NCI-H1436 (cell line): ENCODE results near the gene FRMD4B.
A peak's percentile ranks its signal among the peaks of the same experiment; 100 is the strongest.

Source experiments
- DNase-seq: peaks from one replicate; lab custom pipeline; 2025; lab: John Stamatoyannopoulos, UW

The FRMD4B gene

DNA sequence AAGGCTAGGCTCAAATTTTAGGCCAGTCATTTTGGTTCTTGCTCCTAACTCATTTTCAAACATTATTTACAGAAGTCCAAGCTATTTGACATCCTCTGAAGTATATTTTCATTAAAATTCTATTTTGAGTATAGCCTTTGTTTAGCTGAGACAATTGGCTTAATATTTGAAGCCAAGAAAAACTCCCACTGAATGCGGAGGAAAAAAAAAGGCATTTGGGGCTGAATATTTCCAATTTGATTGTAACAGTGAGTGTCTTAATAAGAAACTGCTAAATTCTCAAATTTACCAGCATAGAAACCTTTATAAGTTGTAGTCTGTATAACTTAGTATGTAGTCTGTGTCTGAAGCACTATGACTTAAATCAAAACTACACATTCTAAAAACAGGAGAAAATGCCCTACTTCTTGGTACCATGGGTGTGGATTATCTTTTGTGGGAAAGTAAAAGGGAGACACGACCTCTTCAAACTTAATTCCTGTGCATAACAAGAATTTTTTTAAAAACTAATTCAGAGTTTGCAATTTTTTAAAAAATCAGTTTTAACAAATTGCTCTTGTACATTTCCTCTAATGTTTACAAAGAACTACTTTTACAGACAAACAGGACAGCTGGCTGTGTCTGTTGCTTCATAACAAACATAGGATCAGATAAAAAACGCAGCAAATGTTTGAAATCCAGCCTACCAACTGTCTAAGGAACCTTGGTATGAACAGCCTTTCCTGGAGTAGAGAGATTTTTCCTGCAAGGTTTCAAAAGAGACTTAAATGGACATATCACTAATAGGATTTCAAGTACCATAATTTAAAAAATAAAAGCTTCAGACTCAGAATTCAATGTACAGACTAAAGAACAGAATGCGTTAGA is 210.8 kb downstream of the FRMD4B start:
- no peak for DNase-seq

DNA sequence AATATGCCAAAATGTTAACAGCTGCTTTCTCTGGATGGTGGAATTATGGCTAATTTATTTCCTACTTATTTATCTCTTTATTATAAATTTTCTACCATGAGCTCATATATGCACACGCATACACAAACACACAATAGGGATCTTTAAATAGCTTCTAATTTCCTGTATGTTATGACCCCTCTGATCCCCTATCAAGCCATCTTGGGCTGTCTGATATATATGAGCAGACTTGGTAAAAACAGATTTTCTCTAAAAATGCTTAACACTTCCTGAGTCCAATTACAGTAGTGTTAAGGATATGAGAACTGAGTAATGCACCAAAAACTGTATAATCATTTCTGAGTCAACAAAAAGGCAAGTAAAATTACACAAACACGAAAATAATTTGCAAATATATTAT is 211.4 kb downstream of the FRMD4B start:
- DNase-seq = no peak

DNA sequence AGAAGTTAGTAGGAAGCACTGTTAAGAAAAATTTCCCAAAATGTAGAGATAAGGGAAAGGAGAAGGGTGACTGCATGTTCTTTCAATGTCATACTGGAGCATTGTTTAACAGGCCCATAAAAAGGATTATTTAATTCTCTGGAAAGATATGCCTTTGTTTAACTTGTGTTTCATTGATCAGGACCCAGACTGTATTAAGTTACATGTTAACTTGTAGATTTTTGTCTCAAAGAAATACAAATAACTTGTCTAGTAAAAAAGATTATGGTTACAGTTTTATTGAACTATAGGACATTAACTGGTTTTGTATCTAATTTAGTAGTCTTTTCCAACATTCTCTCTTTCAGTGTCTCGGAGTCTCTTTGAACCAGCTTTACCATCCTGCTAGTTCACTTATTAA is 213.8 kb downstream of the FRMD4B start:
- DNase-seq = no peak

DNA sequence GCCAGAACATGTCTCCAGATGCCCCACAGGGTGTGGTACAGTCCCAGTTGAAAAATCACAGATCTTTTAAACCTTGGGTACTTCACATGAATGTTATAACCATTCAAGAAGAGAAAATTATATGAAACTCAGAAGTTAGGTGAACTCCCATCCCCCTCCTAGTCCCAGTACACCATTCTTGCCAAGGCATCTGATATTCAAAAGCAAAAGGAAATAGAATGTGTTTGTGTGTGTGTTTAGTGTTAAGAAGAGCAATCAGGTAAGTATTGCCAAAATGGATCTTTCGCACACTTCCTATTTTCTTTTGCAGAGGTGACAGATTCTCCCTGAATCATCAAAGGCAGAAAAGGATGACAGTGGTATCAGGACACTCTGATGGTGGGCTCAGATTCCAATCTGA is 219.4 kb downstream of the FRMD4B start:
- DNase-seq = no peak

DNA sequence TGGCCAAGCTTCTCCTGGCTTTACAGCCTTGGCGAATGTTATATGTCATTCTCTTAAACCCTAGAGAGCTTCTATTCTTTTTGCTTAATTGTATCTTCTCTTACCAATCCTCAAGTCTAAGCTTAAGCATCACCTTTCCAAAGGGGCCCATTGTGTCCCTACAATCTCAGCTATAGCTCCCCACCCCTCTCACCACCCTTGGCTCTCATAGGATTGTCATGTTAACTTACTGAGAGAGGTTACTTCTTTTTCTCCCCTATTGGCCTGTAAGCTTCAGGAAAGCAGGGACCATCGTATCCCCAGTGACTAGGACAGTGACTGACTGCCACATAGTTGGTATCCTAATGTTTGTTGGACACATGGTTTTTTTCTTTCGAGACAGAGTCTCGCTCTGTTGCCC is 220.1 kb downstream of the FRMD4B start:
- DNase-seq = no peak

DNA sequence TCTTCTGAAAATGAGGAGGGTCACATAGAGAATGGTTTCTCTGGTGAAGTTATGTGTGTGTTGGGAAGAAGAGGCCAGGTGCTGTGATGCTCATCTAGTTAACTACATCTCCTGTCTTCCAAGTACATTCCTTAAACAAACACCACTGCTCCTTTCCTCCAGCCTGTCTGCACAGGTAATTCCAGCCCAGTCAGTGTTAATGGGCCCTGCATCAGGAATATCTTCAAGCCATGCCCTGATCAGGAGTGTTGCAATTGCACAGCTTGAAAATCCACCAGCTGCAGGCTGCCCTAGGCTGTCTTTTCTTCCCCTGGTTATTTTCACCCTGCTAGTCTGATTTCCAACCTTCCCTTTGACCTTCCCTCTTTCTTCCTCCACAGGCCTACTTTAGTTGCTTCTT is 221.6 kb downstream of the FRMD4B start:
- DNase-seq = no peak

DNA sequence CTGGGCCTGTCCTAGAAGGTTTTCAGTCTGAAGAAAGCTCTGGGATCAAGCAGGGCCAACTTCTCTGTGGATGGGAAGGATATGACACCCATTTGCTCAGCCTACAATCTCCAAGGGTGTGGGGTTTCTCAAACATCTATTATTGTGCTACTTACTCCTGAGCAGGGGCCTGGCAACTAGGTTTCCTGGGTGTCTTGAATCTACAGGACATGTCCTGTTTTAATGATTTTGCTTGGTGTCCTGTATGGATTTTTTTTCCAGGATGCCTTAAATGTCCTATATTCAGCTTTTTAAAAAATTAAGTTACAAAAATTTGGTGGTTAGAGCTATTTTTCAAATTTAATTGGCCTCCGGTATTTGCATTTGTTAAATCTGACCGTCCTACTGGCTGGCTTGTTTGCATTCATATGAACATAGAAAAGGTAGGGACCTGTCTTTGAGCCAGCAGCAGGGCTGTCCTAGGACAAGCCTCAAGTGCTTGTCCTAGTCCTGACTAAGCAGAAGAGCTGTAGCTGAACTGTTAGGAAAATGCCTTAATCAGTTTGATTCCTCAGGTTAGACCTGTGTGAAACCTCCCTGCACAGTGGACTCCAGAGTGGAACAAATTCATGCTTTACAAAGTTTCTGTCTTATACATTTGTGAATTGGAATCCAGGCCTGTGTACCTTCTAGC is 223.4 kb downstream of the FRMD4B start:
- no peak for DNase-seq

DNA sequence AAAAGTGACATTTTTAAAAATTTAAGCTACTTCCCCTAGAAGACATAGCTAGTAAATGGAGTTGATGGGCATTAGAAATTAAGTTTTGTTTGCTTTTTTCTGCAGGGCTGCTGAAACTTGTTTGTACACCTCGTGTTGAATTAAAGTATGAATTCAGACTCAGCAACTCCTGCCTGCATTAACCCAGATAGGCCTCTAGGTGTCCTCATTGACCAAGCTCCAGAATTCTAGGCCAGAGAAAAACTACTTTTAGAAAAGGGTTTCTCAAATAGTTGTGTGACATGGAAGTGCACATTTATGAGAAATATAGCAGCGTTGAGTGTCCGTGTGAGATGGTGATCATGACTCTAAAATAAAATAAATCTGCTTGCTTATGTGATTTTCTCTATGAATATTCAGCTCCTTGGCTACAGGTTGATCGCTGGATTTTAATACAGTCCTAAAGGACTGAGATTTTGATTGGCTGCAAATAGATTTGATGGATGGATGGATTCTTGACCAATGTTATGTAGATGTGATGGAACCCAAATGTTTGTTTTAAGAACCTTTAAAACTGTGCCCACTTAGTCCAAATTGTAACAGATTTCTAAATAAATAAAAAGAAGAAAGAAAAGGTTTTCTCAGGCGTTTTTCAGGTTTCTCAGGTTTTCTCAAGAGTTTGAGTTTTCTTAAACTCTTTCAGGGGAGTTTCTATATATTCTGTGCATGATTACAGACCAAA is 224.1 kb downstream of the FRMD4B start:
- peak; percentile 32 for DNase-seq

DNA sequence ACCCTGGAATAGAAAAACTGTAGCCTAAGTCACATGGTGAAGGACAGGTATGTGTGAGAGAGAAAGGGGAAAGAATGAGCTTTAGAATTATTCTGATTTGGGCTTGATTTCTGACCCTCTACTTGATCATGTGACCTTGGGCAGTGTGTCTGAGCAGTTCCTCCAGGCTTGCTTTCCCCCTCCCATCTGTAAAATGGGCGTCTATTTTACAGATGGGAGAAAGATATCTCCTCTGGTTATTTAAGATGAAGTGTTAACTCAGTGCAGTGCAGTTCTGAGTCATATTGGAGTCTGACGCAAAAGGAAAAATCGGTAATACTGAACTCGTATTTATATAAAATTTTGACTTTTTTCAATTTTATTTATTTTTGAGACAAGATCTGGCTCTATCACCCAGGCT is 225.4 kb downstream of the FRMD4B start:
- DNase-seq = no peak

DNA sequence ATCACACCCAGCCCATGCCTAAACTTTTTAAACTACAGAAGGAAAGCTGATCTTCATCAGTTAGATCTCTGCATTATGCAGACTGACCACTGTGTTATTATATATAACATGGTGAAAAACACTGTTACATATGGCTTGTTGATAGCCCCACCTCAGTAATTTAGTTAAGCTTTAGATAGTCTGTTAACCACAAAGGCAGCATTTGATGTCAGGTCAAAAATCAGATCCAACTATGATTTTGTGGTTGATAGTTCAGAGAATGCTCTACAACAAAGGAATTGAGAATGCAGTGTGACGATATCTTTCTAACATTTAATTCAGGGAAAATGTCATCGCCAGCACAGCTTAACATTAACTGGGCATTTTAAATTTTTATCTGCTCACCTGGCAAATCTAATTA is 225.8 kb downstream of the FRMD4B start:
- no peak for DNase-seq

DNA sequence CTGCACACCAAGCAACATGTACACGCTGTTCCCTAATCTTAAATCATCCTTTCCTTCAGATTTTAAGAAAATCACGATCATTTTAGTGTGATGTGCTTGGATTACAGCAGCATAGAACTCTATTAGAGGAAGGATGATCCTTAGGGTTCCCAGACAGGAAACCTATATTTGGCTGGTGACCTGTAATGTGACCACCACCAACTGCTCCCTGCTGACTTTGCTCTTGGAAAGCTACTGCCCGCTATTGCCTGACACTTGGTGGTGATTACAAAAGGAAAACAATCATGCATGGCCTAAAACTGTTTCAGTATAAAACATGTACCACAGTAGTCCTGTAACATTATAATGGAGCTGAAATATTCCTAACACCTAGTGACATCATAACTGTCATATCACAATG is 236.3 kb downstream of the FRMD4B start:
- no peak for DNase-seq

DNA sequence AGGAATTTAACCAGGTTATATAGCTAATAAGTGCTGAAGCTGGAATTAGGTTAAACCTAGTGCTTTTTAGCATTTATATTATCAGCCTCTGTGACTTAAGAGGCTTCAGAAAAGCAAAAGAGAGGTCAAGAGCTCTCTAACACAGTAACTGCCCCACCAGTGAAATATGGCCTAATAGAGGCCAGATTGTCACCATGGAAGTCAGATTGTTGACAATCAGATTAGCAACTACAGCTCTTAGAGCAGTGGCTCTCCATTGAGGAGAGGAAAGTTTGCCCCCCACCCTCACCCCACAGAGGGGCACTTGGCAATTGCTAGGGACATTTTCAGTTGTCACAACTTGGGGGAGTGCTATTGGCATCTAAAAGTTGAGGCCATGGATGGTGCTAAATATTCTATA is 240.2 kb downstream of the FRMD4B start:
- DNase-seq = no peak

DNA sequence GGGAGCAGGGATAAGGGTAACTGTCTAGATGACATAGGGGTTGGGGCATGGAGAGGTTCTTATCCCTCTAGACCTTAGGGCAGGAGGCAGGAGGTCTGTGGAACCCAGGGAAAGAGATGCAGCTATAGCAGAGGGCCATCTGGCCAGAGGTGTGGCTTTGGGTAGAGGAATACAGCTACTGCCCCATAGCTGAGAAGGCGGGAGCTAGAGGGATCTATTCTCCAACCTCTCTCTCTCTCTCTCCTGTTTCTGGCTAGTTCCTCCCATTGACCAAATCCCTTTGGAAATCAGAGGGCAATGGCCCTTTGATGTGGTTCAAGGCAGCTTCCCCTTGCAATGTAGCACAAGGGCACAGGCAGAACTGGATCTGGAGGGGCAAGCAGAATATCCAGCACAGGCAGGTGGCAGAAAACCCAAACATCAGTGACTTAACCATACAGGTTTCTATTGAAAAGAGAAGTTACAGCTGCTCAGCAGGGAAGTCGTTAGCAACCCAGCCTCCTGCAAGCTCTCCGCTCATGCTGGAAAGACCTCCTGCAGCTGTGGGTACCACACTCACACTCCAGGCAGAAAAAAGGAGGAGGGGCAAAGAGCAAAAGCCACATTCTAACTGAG is 241.2 kb downstream of the FRMD4B start:
- DNase-seq = no peak

DNA sequence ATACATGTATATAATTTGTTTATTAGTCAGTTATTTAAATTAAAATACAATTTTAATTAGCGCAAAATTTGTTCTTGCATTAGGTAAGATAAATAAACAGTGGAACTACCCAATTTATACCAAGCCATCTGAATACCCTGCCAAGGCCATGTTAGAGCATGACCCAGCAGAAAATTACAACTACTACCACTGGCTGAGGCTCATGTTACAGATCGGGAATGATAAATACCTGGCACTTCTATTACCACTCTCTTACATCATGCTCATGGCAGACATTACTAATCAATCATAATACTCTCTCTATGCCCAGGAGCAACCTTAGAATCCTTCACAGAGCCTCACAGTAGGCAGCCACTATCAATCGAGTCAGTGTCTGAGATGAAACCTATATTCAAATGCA is 242.3 kb downstream of the FRMD4B start:
- no peak for DNase-seq

DNA sequence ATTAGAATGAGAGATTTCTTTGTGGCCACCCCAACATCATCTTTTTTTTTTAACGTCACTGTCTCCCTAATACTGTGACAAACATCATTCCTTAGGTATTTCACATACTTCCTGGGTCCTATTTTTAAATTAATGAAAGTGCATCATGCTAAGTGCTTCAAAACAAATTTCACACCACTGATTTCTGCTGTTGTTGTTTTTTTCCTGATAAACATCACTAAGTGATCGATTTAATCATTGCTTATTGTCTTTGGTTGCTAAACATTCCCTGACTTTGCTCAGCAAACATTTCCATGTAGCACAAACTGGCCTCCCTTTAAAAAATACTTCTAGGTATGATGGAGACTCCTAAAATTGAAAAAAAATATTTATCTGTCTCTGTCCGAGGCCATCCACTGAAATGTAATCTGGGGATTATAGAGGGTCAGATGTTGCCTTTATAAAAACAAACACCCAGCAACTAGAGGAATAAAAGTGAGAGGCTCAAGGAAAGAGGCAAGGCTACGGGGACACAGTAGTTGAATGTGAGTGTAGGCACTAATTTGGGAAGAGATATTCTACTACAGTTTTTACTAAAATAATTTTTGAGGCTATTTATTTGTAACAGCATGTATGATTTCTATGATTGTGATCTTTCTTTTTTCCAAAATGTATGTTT is 243.0 kb downstream of the FRMD4B start:
- no peak for DNase-seq

DNA sequence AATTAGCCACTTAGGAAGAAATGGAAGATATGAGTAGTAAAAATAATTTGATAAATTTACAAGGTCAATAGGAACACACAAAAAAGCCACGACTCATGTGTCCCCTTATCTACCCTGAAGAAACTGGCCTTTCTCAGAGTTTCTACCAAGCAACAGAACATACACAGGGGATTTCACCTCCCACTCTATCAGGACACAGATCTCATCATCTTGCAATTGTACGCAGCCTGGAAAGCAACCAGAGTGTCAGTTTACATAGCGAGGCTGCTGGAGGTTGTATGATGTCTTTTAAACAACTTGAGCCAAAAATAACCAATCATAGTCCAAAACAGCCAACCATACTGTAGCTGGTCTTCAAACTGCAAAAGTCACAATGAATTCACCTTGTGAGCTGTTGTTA is 243.8 kb downstream of the FRMD4B start:
- no peak for DNase-seq

DNA sequence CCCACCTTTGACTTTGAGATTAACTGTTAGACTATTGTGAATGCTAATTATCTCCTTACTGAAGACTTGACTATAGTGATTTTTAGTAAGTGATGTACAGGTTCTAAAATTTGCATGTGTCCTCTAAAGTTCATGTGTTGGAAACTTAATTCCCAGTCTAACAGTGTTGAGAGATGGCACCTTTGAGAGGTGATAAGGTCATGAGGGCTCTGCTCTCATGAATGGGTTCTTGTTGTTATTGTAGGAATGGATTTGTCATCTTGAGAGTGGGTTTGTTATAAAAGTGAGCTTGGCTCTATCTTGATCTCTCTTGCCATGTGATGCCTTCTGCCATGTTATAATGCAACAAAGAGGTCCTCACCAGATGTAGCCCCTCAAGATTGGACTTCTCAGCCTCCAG is 244.6 kb downstream of the FRMD4B start:
- no peak for DNase-seq

DNA sequence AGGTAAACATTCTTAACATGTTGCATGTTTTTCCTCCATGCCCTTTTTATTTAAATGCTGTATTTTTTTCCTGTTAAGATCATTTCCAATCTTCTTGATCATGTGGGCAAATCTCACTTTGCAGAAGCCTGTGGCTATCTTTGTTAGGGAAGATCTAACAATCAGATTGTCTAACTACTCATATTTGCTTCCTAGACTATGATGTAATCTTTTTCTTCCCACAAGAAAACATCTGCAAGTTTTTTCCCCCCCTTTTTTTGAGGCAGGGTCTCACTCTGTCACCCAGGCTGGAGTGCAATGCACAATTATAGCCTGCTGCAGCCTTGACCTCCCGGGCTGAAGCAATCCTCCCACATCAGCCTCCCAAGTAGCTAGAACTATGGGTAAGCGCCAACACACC is 248.5 kb downstream of the FRMD4B start:
- no peak for DNase-seq

DNA sequence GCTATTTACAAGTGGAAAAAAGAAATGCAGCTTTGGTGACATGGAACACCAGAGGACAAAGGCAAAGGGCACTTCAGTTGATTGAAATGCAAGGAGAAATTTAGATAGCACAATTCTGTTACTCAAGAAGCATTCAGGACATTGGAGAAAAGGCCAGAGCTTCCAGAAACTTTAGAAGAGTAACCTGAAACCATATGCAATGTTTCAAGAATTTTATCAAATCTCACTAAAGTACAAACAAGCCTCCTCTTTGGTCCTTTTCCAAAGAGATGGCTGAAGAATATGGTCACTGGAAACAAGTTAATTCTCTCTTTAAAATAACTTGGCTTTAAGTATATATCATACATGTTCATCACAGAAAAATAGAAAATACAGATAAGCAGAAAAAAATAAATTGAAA is 248.9 kb downstream of the FRMD4B start:
- DNase-seq = no peak

DNA sequence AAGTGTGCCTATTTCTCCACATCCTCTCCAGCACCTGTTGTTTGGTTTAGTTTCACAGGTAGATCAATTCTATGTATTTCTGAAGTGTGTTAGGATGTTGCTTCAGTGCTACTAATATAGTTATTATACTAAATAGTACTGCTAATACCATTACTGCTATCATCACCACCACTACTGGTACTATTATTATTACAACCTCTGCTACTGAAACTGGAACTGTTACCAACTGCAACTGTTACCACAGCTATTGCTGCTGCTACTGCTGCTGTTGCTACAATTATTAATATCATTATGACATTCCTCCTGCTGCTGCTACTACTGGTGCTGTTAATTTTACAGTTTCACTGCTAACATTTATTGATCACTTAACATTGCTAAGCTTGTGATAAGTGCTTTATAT is 255.2 kb downstream of the FRMD4B start:
- no peak for DNase-seq

DNA sequence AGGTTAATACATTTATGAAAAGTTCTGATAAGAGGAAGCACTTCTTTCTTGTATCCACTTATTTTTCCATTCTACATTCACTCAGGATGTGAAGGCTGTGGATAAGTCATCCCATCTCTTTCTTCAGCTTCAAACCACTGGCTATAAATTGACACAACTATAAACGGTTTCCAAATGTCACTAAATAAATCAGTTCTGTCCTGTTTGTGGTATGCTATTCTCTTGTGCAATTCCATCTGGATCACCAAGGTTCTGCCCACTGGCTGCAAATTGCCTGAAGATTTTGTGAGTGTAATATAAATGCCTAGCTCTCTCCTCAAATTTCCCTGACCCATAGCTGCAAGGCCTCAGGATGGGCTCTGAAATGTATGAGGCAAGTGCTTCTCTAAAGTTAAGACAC is 256.4 kb downstream of the FRMD4B start:
- no peak for DNase-seq

DNA sequence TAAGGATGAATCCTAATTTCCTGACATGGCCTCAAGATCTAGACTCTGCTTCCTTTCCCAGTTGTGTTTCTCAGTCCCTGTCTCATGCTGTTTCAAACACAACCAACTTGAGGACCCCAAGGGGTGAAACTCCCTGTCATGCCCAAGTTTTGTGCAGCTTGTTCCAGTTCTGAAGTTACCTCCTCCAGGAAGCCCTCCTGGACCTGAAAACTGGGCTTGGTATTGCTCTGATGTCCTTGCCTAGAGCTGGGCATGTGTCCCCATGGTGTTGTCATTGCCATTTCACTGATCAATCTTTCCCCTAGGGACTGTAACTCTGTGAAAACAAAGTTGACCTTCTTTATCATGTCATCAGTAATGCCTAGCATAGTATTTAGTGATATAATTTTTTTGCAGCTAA is 257.4 kb downstream of the FRMD4B start:
- DNase-seq = no peak
